ENCODE data around the gene TUBB2B. TPM values are rescaled to one million over a fixed set of nuclear protein-coding genes. Genes with fewer than 3 reads are reported as not detected.

Gene TUBB2B
- total RNA-seq, 1 donor from 2014 or later = 158 TPM

- DNase-seq (ENCODE audit: extremely low spot score, unreplicated experiment) = peak; percentile 84
- peak overlapping the region; percentile 90 for H3K27ac Mint-ChIP-seq
- H3K27me3 Mint-ChIP-seq = peaks cover 63% of the 10 kb centered on the region
- H3K4me1 Mint-ChIP-seq (ENCODE audit: unreplicated experiment) = peaks cover 24% of the 10 kb centered on the region
- no peaks in the 10 kb centered on the region for H3K9me3 Mint-ChIP-seq
- peak; percentile 40 for TF ChIP-seq CTCF (conservative IDR thresholded peaks at IDR 0.05)
- peaks cover 18% of the 10 kb centered on the region for H3K36me3 Mint-ChIP-seq
- peak overlapping the region; percentile 96 for H3K4me3 Mint-ChIP-seq
These were observed 706 bp upstream of the TUBB2B start for GRCh38 chr6:3228046-3228671.

- Mint-ChIP-seq H3K27me3 (peaks cover 52% of the 10 kb centered on the region), H3K36me3 (peaks cover 18% of the 10 kb centered on the region), H3K27ac (peak overlapping the region; percentile 50), H3K4me3 (peak overlapping the region; percentile 96), H3K4me1 (ENCODE audit: unreplicated experiment) (peaks cover 15% of the 10 kb centered on the region), H3K9me3 (no peaks in the 10 kb centered on the region)
- TF ChIP-seq CTCF (conservative IDR thresholded peaks at IDR 0.05) = no peak
- peak; percentile 75 for DNase-seq (ENCODE audit: extremely low spot score, unreplicated experiment)
These were observed 731 bp downstream of the TUBB2B start for GRCh38 chr6:3226481-3227362.

GRCh38 chr6:3226042-3226441 is 1.4 kb downstream of the TUBB2B start:
- no peak for TF ChIP-seq CTCF (conservative IDR thresholded peaks at IDR 0.05)
- peaks cover 47% of the 10 kb centered on the region for H3K27me3 Mint-ChIP-seq
- H3K9me3 Mint-ChIP-seq = no peaks in the 10 kb centered on the region
- no peak overlapping the region for H3K27ac Mint-ChIP-seq
- H3K4me3 Mint-ChIP-seq = peak overlapping the region; percentile 96
- peaks cover 18% of the 10 kb centered on the region for H3K36me3 Mint-ChIP-seq
- no peak for DNase-seq (ENCODE audit: extremely low spot score, unreplicated experiment)
- peaks cover 11% of the 10 kb centered on the region for H3K4me1 Mint-ChIP-seq (ENCODE audit: unreplicated experiment)

- Mint-ChIP-seq H3K36me3 (peaks cover 18% of the 10 kb centered on the region), H3K9me3 (no peaks in the 10 kb centered on the region), H3K4me1 (ENCODE audit: unreplicated experiment) (no peaks in the 10 kb centered on the region), H3K27me3 (peaks cover 39% of the 10 kb centered on the region), H3K4me3 (no peak overlapping the region), H3K27ac (no peak overlapping the region)
- TF ChIP-seq CTCF (conservative IDR thresholded peaks at IDR 0.05) = no peak
- no peak for DNase-seq (ENCODE audit: extremely low spot score, unreplicated experiment)
These were observed 4.9 kb downstream of the TUBB2B start for GRCh38 chr6:3222506-3223038.

- Mint-ChIP-seq H3K27me3 (peaks cover 36% of the 10 kb centered on the region), H3K9me3 (no peaks in the 10 kb centered on the region), H3K4me1 (ENCODE audit: unreplicated experiment) (no peaks in the 10 kb centered on the region), H3K36me3 (peaks cover 18% of the 10 kb centered on the region), H3K27ac (no peak overlapping the region), H3K4me3 (no peak overlapping the region)
- no peak for TF ChIP-seq CTCF (conservative IDR thresholded peaks at IDR 0.05)
- DNase-seq (ENCODE audit: extremely low spot score, unreplicated experiment) = no peak
These were observed 5.9 kb downstream of the TUBB2B start for GRCh38 chr6:3221578-3221977.
